GM19023 (cell line): ENCODE data around the gene HOXA9.

Source experiments
- ATAC-seq: cut with Tn5 transposase; IDR thresholded peaks from one replicate; pipeline ENCODE4 v1.9.1; 2021; ENCODE audit warnings: mild to moderate bottlenecking, moderate library complexity; ENCODE audit not compliant: unreplicated experiment

HOXA9 gene

DNA sequence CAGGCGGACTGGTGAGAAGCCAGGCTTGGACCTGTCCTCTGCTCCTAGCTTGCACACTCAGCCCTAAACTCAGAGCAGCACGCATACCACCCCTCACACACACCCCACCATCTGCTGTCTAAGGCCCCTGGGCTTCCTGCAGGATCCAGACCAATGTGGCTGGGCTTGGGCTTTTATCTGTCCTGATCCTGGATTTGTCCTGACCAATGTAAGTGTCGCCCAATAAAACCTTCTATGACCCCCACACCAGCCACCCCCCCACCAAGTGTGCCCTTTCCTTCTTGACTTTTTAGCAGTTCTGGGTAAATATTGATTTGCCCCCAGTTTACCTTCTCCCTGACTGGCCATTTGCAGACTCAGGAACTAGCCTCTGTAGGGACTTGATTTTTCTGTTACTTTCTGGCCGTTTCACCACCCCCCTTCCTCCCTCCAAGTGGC, 36.3 kb upstream of the HOXA9 start:
- no peak for ATAC-seq

DNA sequence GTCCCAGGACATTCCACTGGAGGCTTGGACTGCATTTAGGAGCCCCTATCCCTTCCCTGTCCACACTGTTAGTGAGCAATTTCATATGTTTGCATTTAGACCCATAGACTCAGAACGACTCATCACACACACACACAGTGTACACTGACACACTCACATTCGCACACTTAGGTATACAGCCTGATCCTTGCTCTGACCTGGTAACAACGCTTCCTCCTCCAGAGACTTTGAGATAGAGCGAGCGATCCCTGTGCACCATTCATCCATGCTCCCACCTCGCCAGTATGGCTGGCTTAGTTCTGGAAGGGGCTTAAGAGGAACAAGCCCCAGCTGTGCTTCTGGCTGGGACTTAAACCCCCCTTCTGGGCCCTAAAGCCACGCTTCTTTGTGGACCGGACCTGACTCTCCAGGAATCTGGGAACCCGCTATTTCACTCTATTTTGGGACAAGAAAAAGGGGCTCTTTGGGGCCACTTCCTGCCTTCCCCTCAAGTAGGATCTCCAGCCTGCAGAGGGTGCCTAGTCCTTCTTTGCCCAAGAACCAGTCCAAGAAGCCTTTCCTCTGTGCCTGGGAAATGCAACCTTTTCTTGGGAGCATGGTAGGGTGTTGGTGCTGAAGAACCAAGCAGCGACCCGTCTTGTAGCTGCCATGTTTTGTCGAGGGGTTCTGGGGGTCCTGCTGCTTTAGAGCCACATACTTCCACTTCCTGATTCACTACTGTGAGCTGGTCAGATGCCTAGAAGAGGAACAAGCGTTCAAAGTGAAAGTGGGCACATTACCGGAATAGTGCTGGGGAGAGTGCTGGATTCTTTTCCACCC, 35.6 kb upstream of the HOXA9 start:
- no peak for ATAC-seq

GRCh38 chr7:27199849-27200760, 34.8 kb upstream of the HOXA9 start, which contains the start of gene HOXA13:
Gene HOXA13 (minus strand): TSS chr7:27200091. CDS start chr7:27200077, 14 bp downstream.
- no peak for ATAC-seq

- ATAC-seq = no peak
These were observed 33.8 kb upstream of the HOXA9 start for GRCh38 chr7:27198871-27199801.

DNA sequence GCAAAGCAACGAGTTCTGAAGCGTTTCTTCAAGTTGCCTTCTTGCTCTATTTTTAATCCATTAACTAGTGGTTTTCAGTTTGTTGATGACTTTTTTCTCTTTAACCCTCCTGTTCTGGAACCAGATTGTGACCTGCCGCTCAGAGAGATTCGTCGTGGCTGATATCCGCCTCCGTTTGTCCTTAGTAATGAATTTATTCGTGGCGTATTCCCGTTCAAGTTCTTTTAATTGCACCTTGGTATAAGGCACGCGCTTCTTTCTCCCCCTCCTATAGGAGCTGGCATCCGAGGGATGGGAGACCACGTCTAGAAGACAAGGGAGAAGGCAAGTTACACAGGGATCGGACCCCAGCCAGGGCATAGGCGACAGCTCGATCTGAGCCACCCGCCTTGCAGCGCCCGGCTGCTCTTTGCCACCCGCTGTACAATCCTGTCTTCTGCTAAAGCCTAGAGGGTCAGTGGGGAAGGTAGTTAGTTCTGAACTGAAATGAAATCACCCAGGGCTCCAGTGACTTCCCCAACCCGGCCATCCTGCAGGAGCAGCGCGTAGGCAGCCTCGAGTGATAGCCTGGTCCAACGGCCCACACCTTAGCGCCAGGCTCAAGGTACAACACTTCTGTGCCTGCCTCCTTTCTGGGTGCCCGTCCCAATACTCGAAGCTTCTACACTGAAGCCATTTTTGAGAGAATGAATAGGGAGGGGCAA, 33.0 kb upstream of the HOXA9 start:
- no peak for ATAC-seq

- no peak for ATAC-seq
These were observed 32.1 kb upstream of the HOXA9 start for GRCh38 chr7:27197137-27198042.

- ATAC-seq = no peak
These were observed 31.0 kb upstream of the HOXA9 start for GRCh38 chr7:27196287-27196767.

DNA sequence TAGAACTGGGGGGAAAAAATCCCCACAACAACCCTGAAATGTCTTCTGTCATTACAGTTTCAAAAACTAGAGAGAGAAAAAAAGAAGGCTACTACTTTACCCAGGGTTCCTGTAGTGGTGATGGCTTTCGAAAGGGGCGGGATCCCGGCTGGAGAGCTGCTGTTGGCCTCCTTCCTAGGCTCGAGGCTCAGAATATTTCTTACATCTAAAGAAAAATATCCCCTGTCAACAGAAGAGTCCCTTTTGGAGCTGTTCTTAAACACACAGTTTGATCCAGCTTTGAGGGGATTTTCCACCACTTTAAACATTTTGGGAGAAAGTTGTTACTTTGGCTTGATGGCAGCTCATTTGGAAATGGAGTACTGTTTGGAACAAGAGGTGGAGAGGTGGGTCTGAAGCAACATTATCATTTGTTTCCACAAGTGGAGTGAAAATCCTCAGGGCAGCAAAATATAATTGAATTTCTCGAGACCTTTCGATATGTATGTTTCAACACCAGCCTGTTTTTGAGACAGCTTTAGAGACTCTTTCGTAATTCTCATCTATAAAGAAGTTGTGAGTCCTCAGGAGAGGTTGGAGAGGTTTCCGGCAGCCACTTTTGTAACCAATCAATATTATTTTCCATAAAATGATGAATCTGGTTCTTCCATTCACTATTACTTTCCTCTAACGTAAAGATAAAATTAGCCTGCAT, 29.5 kb upstream of the HOXA9 start:
- no peak for ATAC-seq

GRCh38 chr7:27194002-27194352, 28.6 kb upstream of the HOXA9 start:
- ATAC-seq = no peak

- no peak for ATAC-seq
These were observed 28.1 kb upstream of the HOXA9 start for GRCh38 chr7:27193335-27194001.

GRCh38 chr7:27192546-27193334, 27.4 kb upstream of the HOXA9 start:
- ATAC-seq = no peak

DNA sequence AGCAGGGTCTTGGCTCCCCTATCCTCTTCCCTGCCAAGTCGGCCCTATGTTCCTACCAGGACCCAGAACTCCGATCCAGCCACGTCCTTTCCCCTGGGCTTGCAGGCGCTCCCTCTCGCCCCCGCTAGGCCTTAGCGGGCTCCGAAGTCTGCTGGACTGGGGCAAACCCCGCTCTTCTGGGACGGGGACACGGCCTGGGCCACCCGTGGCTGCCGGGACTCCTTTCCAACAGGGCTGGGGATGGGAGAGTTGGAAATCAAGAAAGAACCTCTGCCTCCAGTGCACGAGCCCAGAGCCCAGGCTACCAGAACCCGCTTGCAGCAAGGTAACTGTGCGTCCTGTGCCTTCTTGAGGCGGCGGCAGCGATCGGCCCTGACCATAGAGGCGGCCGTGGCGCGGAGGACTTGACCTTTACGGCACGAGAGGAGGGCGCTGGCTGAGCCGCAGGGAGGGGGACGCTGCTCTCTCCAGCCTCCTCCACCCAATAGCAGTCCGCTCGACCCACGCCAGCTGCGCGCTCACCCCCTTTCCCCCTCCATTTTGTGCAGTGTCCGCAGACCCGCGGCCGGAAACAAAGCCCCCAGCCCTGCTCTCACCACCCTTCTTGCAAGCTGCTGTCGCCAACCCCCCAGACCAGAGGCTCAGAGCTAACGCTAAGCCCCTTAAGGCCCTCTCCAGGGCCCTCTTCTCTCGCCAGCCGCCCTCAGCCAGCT, 26.7 kb upstream of the HOXA9 start:
- ATAC-seq = no peak

GRCh38 chr7:27191161-27191731, 25.9 kb upstream of the HOXA9 start:
- no peak for ATAC-seq

DNA sequence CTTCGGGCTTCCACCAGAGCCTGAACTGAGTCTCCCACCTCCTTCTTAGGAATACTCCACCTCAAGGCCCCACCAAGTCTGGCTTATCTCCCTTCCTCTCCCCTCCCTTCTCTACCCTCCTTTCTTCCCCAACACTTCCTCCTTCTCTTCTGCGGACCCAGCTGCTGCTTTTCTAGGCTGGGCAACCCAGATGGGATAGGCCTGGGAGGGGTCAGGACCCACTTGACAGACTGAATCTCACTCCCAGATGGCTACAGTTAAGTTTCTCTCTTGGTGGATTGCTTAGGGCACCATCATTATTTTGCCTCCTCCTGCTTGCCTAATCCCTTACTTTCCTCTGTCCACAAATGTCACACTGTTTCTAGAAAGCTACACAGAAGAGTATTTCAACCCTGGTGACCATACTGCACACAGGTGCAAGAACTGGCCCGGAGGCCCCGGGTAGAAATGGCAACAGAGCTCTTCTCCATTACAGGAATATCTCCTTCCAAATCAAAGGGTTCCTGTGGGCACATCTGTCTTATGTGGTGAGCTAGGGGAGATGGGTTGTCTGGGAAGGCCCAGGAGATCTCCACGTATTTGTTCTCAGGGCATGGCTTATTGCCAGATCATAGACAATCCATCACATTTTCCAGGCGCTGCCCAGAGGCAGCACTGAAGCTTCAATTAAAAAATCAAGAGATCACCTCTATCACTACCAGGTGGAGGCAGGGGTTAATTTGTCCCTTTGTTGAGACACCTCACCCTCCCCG, 24.8 kb upstream of the HOXA9 start:
- ATAC-seq = no peak

- no peak for ATAC-seq
These were observed 24.1 kb upstream of the HOXA9 start for GRCh38 chr7:27189295-27189996.
